ENCODE results near the gene GALNT17.

GALNT17 gene

GRCh38 chr7:71402684-71403083, 270.7 kb downstream of the GALNT17 start:
- DNase-seq (no peak), ATAC-seq (no peak)

GRCh38 chr7:71403202-71403946, 271.4 kb downstream of the GALNT17 start:
- no peak for DNase-seq
- ATAC-seq = no peak

- DNase-seq (no peak), ATAC-seq (no peak)
These were observed 272.9 kb downstream of the GALNT17 start for GRCh38 chr7:71404726-71405345.

GRCh38 chr7:71408271-71408670, 276.3 kb downstream of the GALNT17 start:
- DNase-seq = no peak
- ATAC-seq = no peak

GRCh38 chr7:71409550-71410157, 277.7 kb downstream of the GALNT17 start:
- DNase-seq (no peak), ATAC-seq (no peak)

GRCh38 chr7:71411475-71411874, 279.5 kb downstream of the GALNT17 start:
- ATAC-seq = no peak

GRCh38 chr7:71414490-71414889, 282.5 kb downstream of the GALNT17 start:
- ATAC-seq (no peak), DNase-seq (no peak)

More at GRCh38 chr7:71411475-71411874, 279.5 kb downstream of the GALNT17 start:
- no peak for DNase-seq

- ATAC-seq (no peak), DNase-seq (no peak)
These were observed 287.8 kb downstream of the GALNT17 start for GRCh38 chr7:71419546-71420337.

GRCh38 chr7:71422104-71422503, 290.2 kb downstream of the GALNT17 start:
- ATAC-seq (no peak), DNase-seq (no peak)

GRCh38 chr7:71424166-71425035, 292.5 kb downstream of the GALNT17 start:
- no peak for ATAC-seq

GRCh38 chr7:71429083-71429482, 297.1 kb downstream of the GALNT17 start:
- ATAC-seq (no peak), DNase-seq (no peak)

More at GRCh38 chr7:71424166-71425035, 292.5 kb downstream of the GALNT17 start:
- DNase-seq = no peak

- DNase-seq (no peak), ATAC-seq (no peak)
These were observed 298.3 kb downstream of the GALNT17 start for GRCh38 chr7:71430246-71430645.

- ATAC-seq = no peak
- no peak for DNase-seq
These were observed 307.4 kb downstream of the GALNT17 start for GRCh38 chr7:71439321-71439720.

GRCh38 chr7:71442492-71443190, 310.7 kb downstream of the GALNT17 start:
- ATAC-seq = no peak

GRCh38 chr7:71443191-71443530, 311.2 kb downstream of the GALNT17 start:
- no peak for ATAC-seq
- no peak for DNase-seq

More at GRCh38 chr7:71442492-71443190, 310.7 kb downstream of the GALNT17 start:
- no peak for DNase-seq

- ATAC-seq (no peak), DNase-seq (no peak)
These were observed 312.2 kb downstream of the GALNT17 start for GRCh38 chr7:71444130-71444529.

- DNase-seq (no peak), ATAC-seq (no peak)
These were observed 321.7 kb downstream of the GALNT17 start for GRCh38 chr7:71453630-71454029.

- no peak for ATAC-seq
- DNase-seq = no peak
These were observed 323.0 kb downstream of the GALNT17 start for GRCh38 chr7:71454981-71455380.

- ATAC-seq = no peak
- DNase-seq = no peak
These were observed 325.1 kb downstream of the GALNT17 start for GRCh38 chr7:71457021-71457420.

- ATAC-seq = no peak
These were observed 326.1 kb downstream of the GALNT17 start for GRCh38 chr7:71457846-71458590.

More at GRCh38 chr7:71457846-71458590, 326.1 kb downstream of the GALNT17 start:
- no peak for DNase-seq

All from stimulated activated naive CD8-positive, alpha-beta T cell treated with anti-CD3 and anti-CD28 coated beads, Interleukin-15, Interleukin-2, amounts not matched to agents 100 U/mL and 50 U/mL, for 24 hours (primary cell).